GM19455 (cell line): ENCODE data around the gene MT1F.
"Not testable (repeated sequence)": the region's sequence is repeated elsewhere in the genome, so short reads cannot be mapped to it uniquely, and the experiment has no call there.

Experiments used
- ATAC-seq: cut with Tn5 transposase; IDR thresholded peaks from one replicate; pipeline ENCODE4 v1.9.1; 2021; ENCODE audit not compliant: unreplicated experiment

Gene MT1F

GRCh38 chr16:56643080-56643778, 14.5 kb upstream of the MT1F start:
- no peak for ATAC-seq

- ATAC-seq = no peak
Observed at GRCh38 chr16:56643833-56644232, 13.9 kb upstream of the MT1F start.

GRCh38 chr16:56645311-56645710, 12.4 kb upstream of the MT1F start:
- ATAC-seq = no peak

GRCh38 chr16:56645838-56646237, 11.9 kb upstream of the MT1F start:
- no peak for ATAC-seq

GRCh38 chr16:56647641-56648431, 9.9 kb upstream of the MT1F start:
- ATAC-seq = no peak

GRCh38 chr16:56649271-56649670, 8.5 kb upstream of the MT1F start:
- ATAC-seq = no peak

- no peak for ATAC-seq
Observed at GRCh38 chr16:56649820-56650219, 7.9 kb upstream of the MT1F start.

DNA sequence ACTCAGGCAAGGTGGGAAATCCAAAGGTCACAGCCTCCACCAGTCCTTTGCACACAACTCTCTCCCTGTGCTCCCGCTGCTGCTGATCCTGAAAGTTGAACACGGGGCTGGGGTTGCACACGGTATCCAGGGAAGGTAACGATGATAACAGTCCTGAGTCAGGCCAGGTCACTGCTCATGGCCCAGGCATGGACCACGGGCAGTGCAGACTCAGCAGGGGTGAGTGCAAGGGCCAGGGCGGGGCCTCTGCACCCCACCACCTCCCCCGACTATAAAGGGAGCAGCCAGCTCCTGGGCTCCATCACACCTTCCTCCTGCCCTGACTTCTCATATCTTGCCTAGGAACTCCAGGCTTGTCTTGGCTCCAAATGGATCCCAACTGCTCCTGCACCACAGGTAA, 6.2 kb upstream of the MT1F start, which contains the start of gene MT1B:
TSS of gene MT1B (plus strand) at position 301 of the 400 bp plus-strand sequence. CDS start at position 369, 68 bp downstream.
- no peak for ATAC-seq

GRCh38 chr16:56652600-56652999, 5.2 kb upstream of the MT1F start:
- no peak for ATAC-seq

GRCh38 chr16:56653218-56653617, 4.5 kb upstream of the MT1F start:
- no peak for ATAC-seq

- ATAC-seq = no peak
Observed at GRCh38 chr16:56658327-56658875, 642 bp downstream of the MT1F start.

- ATAC-seq = no peak
Observed at GRCh38 chr16:56662357-56663354, 4.9 kb downstream of the MT1F start.

- no peak for ATAC-seq
Observed at GRCh38 chr16:56664506-56664905, 6.7 kb downstream of the MT1F start.

GRCh38 chr16:56665286-56666261, 7.8 kb downstream of the MT1F start:
- ATAC-seq = not testable (repeated sequence)

DNA sequence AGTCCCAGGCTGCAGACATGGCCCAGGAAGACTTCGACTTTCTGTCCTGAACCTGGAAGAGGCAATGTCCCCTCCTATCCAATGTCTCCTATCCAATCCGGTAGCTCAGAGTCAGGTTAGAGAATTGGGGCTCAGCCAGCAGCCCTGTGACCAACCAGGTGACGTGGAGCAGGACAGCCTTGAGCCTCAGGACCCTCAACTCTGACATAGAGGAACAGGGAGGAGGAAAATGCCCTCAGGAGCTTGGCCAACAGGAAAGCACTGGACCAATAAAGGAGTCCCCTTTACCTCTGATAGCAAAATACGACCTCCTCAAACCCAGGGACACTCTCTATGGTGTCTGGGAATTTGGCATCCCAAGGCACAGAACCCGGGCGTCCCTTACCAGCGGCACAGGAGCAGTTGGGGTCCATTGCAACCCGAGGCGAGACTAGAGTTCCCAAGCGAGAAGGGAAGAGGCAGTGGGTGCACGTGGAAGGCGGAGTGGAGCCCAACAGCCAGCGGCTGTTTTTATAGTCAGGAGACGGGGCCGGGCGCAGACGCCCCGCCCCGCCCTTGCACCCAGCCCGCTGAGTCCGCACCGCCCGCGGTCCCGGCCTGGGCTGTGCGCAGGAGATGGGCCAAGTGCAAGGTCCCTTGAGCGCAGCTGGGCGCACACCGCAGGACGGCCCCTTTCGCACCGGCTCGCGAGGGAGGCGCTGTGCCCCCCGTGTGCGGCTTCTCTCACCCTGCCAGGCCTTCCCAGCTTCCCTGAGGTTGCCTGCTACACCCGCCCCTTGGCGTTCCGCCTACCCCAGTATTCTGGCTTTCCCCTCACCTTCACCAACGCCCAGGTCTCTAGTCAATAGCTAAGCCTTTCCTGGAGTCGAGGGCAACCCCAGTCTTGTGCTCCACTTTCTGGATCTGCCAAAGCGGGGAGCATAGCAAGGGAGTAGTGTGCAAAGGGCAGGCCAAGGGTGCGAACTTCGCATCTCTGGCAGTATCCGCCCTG, 10.1 kb downstream of the MT1F start, which contains the start of gene MT1G:
TSS of gene MT1G (minus strand) at position 485 of the 991 bp plus-strand sequence. CDS start at position 413, 72 bp downstream.
- no peak for ATAC-seq

- no peak for ATAC-seq
Observed at GRCh38 chr16:56669005-56669839, 11.5 kb downstream of the MT1F start, which contains the start of gene MT1H. Gene MT1H (plus strand): TSS chr16:56669814. CDS start chr16:56669885, 71 bp downstream.
